GM12878 (cell line): ENCODE measurements around the gene SPATA25. TPM values are rescaled to one million over a fixed set of nuclear protein-coding genes. Genes with fewer than 3 reads are reported as not detected.
A peak's percentile ranks its signal among the peaks of the same experiment; 100 is the strongest.

ENCODE experiments used
- EZH2 ChIP-seq: IDR thresholded peaks from 2 replicates; pipeline ENCODE4 v1.6.1; 2012; ENCODE audit warnings: low read depth, mild to moderate bottlenecking, control low read depth, inconsistent platforms, low read length, borderline replicate concordance; ENCODE audit not compliant: control insufficient read depth
- HDGF ChIP-seq: fragments of 450-650 bp; IDR thresholded peaks from 2 replicates; pipeline ENCODE4 v1.6.1; 2016; ENCODE audit warnings: antibody characterized with exemption
- JUND ChIP-seq: IDR thresholded peaks from 2 replicates; pipeline ENCODE4 v1.6.1; 2012; ENCODE audit warnings: low read depth, mild to moderate bottlenecking, low read length, improper control_type of control experiment, moderate library complexity
- MTA2 ChIP-seq: fragments of 450-650 bp; IDR thresholded peaks from 2 replicates; pipeline ENCODE4 v1.6.1; 2016; ENCODE audit warnings: low read depth, mild to moderate bottlenecking, moderate library complexity
- MTA3 ChIP-seq: IDR thresholded peaks from 2 replicates; pipeline ENCODE4 v1.6.1; 2012; ENCODE audit warnings: low read length, inconsistent platforms, borderline replicate concordance
- MYC ChIP-seq: IDR thresholded peaks from 2 replicates; pipeline ENCODE4 v1.6.1; 2011; ENCODE audit warnings: mild to moderate bottlenecking, low read length, moderate library complexity, inconsistent platforms; ENCODE audit not compliant: insufficient read depth, insufficient replicate concordance, insufficient read length, severe bottlenecking
- NR2C2 ChIP-seq: IDR thresholded peaks from 2 replicates; pipeline ENCODE4 v1.6.1; 2011; ENCODE audit warnings: borderline replicate concordance, low read depth; ENCODE audit not compliant: control insufficient read depth, insufficient read length
- NR2F1 ChIP-seq: fragments of 450-650 bp; conservative IDR thresholded peaks from 2 replicates; pipeline ENCODE4 v1.6.1; 2017; ENCODE audit warnings: mild to moderate bottlenecking
- PAX8 ChIP-seq: fragments of 450-650 bp; IDR thresholded peaks from 2 replicates; pipeline ENCODE4 v1.6.1; 2017; ENCODE audit warnings: mild to moderate bottlenecking, moderate library complexity
- RBBP5 ChIP-seq: fragments of 200-600 bp; sonication (generic); conservative IDR thresholded peaks from 2 replicates; pipeline ENCODE4 v1.6.1; 2016
- SMAD5 ChIP-seq: IDR thresholded peaks from 2 replicates; pipeline ENCODE4 v1.6.1; 2016; ENCODE audit warnings: antibody characterized with exemption, low read depth
- SREBF2 ChIP-seq: IDR thresholded peaks from 2 replicates; pipeline ENCODE4 v1.6.1; 2012; ENCODE audit warnings: mild to moderate bottlenecking, low read length
- ZNF217 ChIP-seq: fragments of 450-650 bp; IDR thresholded peaks from 2 replicates; pipeline ENCODE4 v1.6.1; 2017; ENCODE audit warnings: antibody characterized with exemption, mild to moderate bottlenecking
- polyA plus RNA-seq, 11 experiments: library from polyadenylated mRNA; depleted of rRNA in 4 of 11; unstranded in 6 of 11; stranded (reverse) in 5 of 11; fragments of >200 nt; fragmentation: Nextera tagmentation in 4 of 11; fragmentation: Illumina TruSeq in 1 of 11; extraction: Ambion mirVana in 4 of 11; extraction: Trizol in 1 of 11; gene quantifications; 1 replicate in 1 of 11; 2 replicates in 10 of 11; pipeline versions ENCODE4 v1.2.1 to v1.2.3, GENCODE V29; 2011 to 2016; ENCODE audit warnings: inconsistent platforms in 2 of 11, missing spikeins in 2 of 11, low read depth in 1 of 11
- total RNA-seq, 4 experiments: library from RNA; depleted of rRNA in 3 of 4; stranded (reverse); fragments of >200 nt in 3 of 4; fragmentation: Illumina TruSeq in 1 of 4; extraction: Trizol in 1 of 4; gene quantifications; 2 replicates each; pipeline versions ENCODE4 v1.2.1 to v1.2.3, GENCODE V29; 2013 to 2021
- TF ChIP-seq, protein P1 (sequence below): fragments of 450-650 bp; IDR thresholded peaks from 2 replicates; pipeline ENCODE4 v1.6.1; 2014; ENCODE audit warnings: mild to moderate bottlenecking
- TF ChIP-seq, protein P2 (sequence below): IDR thresholded peaks from 2 replicates; pipeline ENCODE4 v1.6.1; 2011; ENCODE audit warnings: borderline replicate concordance, low read depth, mild to moderate bottlenecking, moderate library complexity, mixed read lengths, low read length; ENCODE audit not compliant: insufficient read depth; ENCODE audit errors: extremely low read length
- TF ChIP-seq, protein P3 (sequence below): fragments of 450-650 bp; conservative IDR thresholded peaks from 2 replicates; pipeline ENCODE4 v1.6.1; 2017; ENCODE audit warnings: mild to moderate bottlenecking, moderate library complexity
- TF ChIP-seq, protein P4 (sequence below): fragments of 450-650 bp; formaldehyde crosslinking; IDR thresholded peaks from 2 replicates; pipeline ENCODE4 v1.4.0; 2020; ENCODE audit warnings: mild to moderate bottlenecking, moderate library complexity
- TF ChIP-seq, protein P5 (sequence below): fragments of 450-650 bp; formaldehyde crosslinking; IDR thresholded peaks from 2 replicates; pipeline ENCODE4 v1.5.0; 2022; ENCODE audit warnings: mild to moderate bottlenecking, missing genetic modification characterization

SPATA25 gene
- total and polyA plus RNA-seq, 10 of the 15 experiments (the other 5 are each of a cell fraction or from before 2014, with no cell fraction given): 0.28 to 2.9 (median 1.3) TPM; not detected in 3

DNA sequence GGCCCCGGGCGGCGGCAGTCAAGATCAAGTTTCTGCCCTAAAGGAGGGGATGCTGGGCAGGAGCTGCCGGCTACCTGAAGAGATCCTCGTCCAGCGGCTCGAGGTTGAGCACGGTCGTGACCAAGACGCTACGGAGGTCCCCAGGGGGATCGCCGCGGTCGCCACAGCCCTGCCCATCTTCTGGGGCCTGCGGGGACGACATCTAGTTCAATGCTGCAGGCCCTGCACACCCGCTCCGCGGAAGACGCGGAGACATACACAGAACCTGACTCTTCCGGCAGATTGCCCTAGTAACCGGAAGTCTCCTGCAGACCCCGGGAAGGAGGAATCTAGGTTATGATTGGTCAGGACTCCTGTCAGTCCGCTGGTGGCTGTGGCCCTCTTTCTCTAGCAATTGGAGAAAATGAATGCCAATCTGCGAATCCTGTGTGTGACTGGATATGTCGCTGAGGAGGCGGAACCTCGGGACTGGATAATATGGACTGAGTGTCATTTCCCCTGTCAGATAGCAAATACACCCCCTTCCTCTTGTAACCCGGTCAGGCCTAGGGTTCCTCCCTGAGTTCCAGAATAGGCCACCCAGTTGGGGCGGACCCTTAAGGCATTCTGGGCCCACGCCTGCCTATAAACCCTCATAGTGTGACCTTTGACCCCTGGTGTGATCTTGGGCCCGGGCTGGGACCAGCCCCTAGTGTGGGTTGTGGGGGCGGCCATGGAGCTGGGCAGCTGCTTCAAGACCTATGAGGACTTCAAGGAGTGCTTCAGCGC lies 30.1 kb downstream of the SPATA25 start, which contains the start of the genes ACOT8 and ZSWIM3 (continued):
- TF ChIP-seq, protein P1, sequence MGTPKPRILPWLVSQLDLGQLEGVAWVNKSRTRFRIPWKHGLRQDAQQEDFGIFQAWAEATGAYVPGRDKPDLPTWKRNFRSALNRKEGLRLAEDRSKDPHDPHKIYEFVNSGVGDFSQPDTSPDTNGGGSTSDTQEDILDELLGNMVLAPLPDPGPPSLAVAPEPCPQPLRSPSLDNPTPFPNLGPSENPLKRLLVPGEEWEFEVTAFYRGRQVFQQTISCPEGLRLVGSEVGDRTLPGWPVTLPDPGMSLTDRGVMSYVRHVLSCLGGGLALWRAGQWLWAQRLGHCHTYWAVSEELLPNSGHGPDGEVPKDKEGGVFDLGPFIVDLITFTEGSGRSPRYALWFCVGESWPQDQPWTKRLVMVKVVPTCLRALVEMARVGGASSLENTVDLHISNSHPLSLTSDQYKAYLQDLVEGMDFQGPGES: peak; percentile 99
- TF ChIP-seq SREBF2 (no peak), PAX8 (no peak; the same call in 1 of the 2 replicates), ZNF217 (no peak), SMAD5 (peak; percentile 68), NR2F1 (peak; percentile 100), MTA3 (no peak), NR2C2 (peak; percentile 90), MTA2 (peak; percentile 85), HDGF (no peak), RBBP5 (no peak), JUND (0 out of 2 replicates have a peak, but pooled peaks have one; percentile 32), MYC (no peak), EZH2 (no peak)
- TF ChIP-seq, protein P2, sequence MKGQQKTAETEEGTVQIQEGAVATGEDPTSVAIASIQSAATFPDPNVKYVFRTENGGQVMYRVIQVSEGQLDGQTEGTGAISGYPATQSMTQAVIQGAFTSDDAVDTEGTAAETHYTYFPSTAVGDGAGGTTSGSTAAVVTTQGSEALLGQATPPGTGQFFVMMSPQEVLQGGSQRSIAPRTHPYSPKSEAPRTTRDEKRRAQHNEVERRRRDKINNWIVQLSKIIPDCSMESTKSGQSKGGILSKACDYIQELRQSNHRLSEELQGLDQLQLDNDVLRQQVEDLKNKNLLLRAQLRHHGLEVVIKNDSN: no peak
- TF ChIP-seq, protein P3, sequence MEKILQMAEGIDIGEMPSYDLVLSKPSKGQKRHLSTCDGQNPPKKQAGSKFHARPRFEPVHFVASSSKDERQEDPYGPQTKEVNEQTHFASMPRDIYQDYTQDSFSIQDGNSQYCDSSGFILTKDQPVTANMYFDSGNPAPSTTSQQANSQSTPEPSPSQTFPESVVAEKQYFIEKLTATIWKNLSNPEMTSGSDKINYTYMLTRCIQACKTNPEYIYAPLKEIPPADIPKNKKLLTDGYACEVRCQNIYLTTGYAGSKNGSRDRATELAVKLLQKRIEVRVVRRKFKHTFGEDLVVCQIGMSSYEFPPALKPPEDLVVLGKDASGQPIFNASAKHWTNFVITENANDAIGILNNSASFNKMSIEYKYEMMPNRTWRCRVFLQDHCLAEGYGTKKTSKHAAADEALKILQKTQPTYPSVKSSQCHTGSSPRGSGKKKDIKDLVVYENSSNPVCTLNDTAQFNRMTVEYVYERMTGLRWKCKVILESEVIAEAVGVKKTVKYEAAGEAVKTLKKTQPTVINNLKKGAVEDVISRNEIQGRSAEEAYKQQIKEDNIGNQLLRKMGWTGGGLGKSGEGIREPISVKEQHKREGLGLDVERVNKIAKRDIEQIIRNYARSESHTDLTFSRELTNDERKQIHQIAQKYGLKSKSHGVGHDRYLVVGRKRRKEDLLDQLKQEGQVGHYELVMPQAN: peak; percentile 76
- TF ChIP-seq, protein P4, sequence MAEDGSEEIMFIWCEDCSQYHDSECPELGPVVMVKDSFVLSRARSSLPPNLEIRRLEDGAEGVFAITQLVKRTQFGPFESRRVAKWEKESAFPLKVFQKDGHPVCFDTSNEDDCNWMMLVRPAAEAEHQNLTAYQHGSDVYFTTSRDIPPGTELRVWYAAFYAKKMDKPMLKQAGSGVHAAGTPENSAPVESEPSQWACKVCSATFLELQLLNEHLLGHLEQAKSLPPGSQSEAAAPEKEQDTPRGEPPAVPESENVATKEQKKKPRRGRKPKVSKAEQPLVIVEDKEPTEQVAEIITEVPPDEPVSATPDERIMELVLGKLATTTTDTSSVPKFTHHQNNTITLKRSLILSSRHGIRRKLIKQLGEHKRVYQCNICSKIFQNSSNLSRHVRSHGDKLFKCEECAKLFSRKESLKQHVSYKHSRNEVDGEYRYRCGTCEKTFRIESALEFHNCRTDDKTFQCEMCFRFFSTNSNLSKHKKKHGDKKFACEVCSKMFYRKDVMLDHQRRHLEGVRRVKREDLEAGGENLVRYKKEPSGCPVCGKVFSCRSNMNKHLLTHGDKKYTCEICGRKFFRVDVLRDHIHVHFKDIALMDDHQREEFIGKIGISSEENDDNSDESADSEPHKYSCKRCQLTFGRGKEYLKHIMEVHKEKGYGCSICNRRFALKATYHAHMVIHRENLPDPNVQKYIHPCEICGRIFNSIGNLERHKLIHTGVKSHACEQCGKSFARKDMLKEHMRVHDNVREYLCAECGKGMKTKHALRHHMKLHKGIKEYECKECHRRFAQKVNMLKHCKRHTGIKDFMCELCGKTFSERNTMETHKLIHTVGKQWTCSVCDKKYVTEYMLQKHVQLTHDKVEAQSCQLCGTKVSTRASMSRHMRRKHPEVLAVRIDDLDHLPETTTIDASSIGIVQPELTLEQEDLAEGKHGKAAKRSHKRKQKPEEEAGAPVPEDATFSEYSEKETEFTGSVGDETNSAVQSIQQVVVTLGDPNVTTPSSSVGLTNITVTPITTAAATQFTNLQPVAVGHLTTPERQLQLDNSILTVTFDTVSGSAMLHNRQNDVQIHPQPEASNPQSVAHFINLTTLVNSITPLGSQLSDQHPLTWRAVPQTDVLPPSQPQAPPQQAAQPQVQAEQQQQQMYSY: no peak
- TF ChIP-seq, protein P5, sequence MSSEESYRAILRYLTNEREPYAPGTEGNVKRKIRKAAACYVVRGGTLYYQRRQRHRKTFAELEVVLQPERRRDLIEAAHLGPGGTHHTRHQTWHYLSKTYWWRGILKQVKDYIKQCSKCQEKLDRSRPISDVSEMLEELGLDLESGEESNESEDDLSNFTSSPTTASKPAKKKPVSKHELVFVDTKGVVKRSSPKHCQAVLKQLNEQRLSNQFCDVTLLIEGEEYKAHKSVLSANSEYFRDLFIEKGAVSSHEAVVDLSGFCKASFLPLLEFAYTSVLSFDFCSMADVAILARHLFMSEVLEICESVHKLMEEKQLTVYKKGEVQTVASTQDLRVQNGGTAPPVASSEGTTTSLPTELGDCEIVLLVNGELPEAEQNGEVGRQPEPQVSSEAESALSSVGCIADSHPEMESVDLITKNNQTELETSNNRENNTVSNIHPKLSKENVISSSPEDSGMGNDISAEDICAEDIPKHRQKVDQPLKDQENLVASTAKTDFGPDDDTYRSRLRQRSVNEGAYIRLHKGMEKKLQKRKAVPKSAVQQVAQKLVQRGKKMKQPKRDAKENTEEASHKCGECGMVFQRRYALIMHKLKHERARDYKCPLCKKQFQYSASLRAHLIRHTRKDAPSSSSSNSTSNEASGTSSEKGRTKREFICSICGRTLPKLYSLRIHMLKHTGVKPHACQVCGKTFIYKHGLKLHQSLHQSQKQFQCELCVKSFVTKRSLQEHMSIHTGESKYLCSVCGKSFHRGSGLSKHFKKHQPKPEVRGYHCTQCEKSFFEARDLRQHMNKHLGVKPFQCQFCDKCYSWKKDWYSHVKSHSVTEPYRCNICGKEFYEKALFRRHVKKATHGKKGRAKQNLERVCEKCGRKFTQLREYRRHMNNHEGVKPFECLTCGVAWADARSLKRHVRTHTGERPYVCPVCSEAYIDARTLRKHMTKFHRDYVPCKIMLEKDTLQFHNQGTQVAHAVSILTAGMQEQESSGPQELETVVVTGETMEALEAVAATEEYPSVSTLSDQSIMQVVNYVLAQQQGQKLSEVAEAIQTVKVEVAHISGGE (CRISPR knock-in tag): no peak
